ENCODE results near the gene KRT6C.

Gene KRT6C

DNA sequence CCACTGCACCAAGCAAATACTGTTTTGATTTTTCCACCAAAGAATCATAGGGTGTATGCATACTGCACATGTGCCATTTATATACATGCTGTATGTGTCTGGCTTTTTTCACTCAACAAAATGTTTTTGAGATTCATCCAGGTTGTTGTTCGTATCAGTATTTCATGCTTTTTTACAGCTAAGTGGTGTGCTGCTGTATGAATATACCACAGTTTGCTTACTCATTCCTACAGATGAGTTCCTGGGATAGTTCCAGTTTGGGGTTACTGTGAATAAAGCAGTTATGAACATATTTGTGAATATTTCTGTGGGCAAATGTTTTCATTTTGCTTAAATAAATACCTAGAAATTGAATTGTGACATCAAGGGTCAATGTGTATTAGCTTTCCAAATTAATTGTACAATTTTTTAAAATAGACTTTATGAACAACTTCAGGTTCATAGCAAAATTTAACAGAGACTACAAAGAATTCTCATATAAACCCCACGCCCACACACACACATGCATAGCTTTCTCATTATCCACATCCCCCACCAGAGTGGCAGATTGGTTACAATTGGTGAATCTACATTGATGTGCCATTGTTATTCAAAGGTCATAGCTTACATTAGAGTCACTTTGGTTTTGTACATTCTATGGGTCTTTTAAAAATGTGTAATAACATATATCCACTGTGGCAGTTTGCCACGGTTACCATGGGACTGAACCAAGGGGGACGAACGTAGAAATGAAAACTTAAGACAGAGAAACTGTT is 26.4 kb upstream of the KRT6C start:
- TF ChIP-seq CTCF (IDR thresholded peaks at IDR 0.05; ENCODE audit: control insufficient read depth, insufficient read depth, low read depth, low read length, missing control alignments) = no peak
- DNase-seq (ENCODE audit: low read depth) = no peak

DNA sequence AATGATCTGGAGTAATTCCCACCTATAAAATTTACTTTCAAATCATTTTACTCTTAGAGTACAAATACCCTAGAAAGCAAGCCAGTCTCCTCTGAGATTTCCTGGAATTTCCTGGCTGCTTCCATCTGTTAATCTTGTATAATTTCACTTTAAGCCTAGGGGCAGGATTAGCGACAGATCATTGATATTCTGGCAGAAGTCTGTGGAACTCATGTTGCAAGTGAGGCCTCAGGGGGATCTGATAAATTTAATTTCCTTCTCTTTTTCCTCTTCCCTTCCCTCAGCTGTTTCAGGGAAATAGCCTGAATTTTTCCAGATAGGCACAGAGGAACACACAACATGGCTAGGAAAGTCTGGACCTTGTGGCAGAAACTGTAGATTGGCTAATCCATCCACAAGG is 25.3 kb upstream of the KRT6C start:
- DNase-seq (ENCODE audit: low read depth) = no peak
- no peak for TF ChIP-seq CTCF (IDR thresholded peaks at IDR 0.05; ENCODE audit: control insufficient read depth, insufficient read depth, low read depth, low read length, missing control alignments)
- H3K4me3 ChIP-seq (ENCODE audit: control insufficient read depth, low read depth, low read length) = no peak overlapping the region

More for the DNA sequence above, 26.4 kb upstream of the KRT6C start:
- H3K4me3 ChIP-seq (ENCODE audit: control insufficient read depth, low read depth, low read length) = no peak overlapping the region

- no peak overlapping the region for H3K4me3 ChIP-seq (ENCODE audit: control insufficient read depth, low read depth, low read length)
- TF ChIP-seq CTCF (IDR thresholded peaks at IDR 0.05; ENCODE audit: control insufficient read depth, insufficient read depth, low read depth, low read length, missing control alignments) = no peak
- DNase-seq (ENCODE audit: low read depth) = no peak
These were observed 24.4 kb upstream of the KRT6C start for GRCh38 chr12:52497975-52498374.

DNA sequence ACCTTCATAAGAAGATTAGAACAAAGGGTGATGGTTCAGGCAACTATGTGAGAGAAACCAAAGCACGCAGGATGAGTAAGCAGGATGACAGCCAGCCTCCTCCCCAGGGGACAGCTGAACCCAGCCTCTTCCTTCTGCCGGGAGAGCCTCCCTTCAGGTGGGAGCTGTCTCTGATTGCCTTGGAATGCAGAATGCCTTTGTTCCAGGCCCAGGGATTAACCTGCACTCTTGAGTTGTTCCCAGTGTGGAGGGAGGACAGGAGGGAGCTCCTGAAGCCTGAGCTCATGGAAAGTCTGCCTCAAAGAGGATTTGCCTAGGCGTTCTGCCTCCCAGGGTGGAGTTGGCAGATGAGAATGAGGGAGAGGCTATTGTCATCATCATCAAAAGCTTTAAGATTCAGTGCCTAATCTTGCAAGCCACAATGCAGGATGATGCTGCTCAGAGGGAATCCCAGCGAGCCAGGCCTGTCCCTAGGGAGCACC is 23.0 kb upstream of the KRT6C start:
- DNase-seq (ENCODE audit: low read depth) = no peak
- no peak for TF ChIP-seq CTCF (IDR thresholded peaks at IDR 0.05; ENCODE audit: control insufficient read depth, insufficient read depth, low read depth, low read length, missing control alignments)
- H3K4me3 ChIP-seq (ENCODE audit: control insufficient read depth, low read depth, low read length) = no peak overlapping the region

- DNase-seq (ENCODE audit: low read depth) = no peak
- TF ChIP-seq CTCF (IDR thresholded peaks at IDR 0.05; ENCODE audit: control insufficient read depth, insufficient read depth, low read depth, low read length, missing control alignments) = no peak
- H3K4me3 ChIP-seq (ENCODE audit: control insufficient read depth, low read depth, low read length) = no peak overlapping the region
These were observed 22.4 kb upstream of the KRT6C start for GRCh38 chr12:52496054-52496453.

DNA sequence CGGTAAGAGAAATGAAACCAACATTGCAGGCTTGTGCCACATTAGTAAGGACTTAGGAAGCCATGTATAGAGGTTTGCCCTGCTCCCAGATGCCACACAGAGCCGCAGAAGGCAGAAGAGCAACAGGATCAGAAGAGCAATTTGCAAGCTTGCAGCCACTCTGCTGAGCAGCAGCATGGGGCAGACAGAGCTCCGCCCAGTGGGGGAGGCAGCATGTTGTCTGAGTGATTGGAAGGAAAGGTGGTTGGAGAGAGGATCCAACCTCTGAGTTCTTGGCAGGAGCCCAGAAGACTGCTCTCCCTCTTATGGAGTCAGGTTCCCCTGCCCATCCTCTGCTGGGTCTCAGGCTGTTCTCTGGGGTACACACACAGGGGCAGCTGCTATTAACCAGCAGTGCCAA is 21.8 kb upstream of the KRT6C start:
- no peak for TF ChIP-seq CTCF (IDR thresholded peaks at IDR 0.05; ENCODE audit: control insufficient read depth, insufficient read depth, low read depth, low read length, missing control alignments)
- no peak for DNase-seq (ENCODE audit: low read depth)
- no peak overlapping the region for H3K4me3 ChIP-seq (ENCODE audit: control insufficient read depth, low read depth, low read length)
